Osteocyte (in vitro differentiated cells): ENCODE measurements around the gene B3GALNT2. TPM values are rescaled to one million over a fixed set of nuclear protein-coding genes. Genes with fewer than 3 reads are reported as not detected.
"Not testable (repeated sequence)": the region's sequence is repeated elsewhere in the genome, so short reads cannot be mapped to it uniquely, and the experiment has no call there.

Source experiments
- DNase-seq: peaks from one replicate; pipeline ENCODE4 v3.0.0; 2021; ENCODE audit warnings: mixed read lengths; ENCODE audit not compliant: unreplicated experiment; ENCODE audit errors: extremely low spot score
- H3K27ac Mint-ChIP-seq: one replicate; pipeline ENCODE4 v1.8.0; 2021; ENCODE audit warnings: mild to moderate bottlenecking, mixed read lengths; ENCODE audit not compliant: unreplicated experiment
- H3K27me3 Mint-ChIP-seq: one replicate; pipeline ENCODE4 v1.8.0; 2021; ENCODE audit warnings: mixed read lengths; ENCODE audit not compliant: unreplicated experiment
- H3K36me3 Mint-ChIP-seq: one replicate; pipeline ENCODE4 v1.8.0; 2021; ENCODE audit warnings: mixed read lengths; ENCODE audit not compliant: unreplicated experiment
- H3K4me1 Mint-ChIP-seq: one replicate; pipeline ENCODE4 v1.8.0; 2021; ENCODE audit warnings: mixed read lengths; ENCODE audit not compliant: unreplicated experiment
- H3K4me3 Mint-ChIP-seq: one replicate; pipeline ENCODE4 v1.8.0; 2021; ENCODE audit warnings: mild to moderate bottlenecking, moderate library complexity, mixed read lengths; ENCODE audit not compliant: unreplicated experiment
- H3K9me3 Mint-ChIP-seq: one replicate; pipeline ENCODE4 v1.8.0; 2021; ENCODE audit warnings: mixed read lengths; ENCODE audit not compliant: unreplicated experiment
- long read RNA-seq: library from polyadenylated mRNA; unstranded; transcript quantifications from one replicate; pipeline ENCODE4 v2.0.0, GENCODE V29; 2021
- total RNA-seq: library from RNA; stranded (reverse); gene quantifications from 2 replicates; pipeline ENCODE4 v1.2.1, GENCODE V29; 2021
- TF ChIP-seq, protein P1 (sequence below): fragments of 200-600 bp; sonication (generic); IDR thresholded peaks from 2 replicates; pipeline ENCODE4 v1.5.0; 2021; ENCODE audit warnings: antibody characterized with exemption, mild to moderate bottlenecking, moderate library complexity

B3GALNT2 gene
- 31.3 and 37.3 TPM in 2 replicates for total RNA-seq
- long read RNA-seq, transcript B3GALNT2-202 (12 exons, 2,015 nt), result major isoform, 7 of 12 reads
- long read RNA-seq, partial matches to known transcripts, result 0 of 12 reads
- long read RNA-seq, other reads (novel, unspliced or antisense), result 5 of 12 reads

GRCh38 chr1:235504122-235504493 is at the start of gene B3GALNT2:
B3GALNT2 (minus strand) TSS chr1:235504452; CDS start chr1:235504252, 200 bp downstream.
- Mint-ChIP-seq H3K36me3 (peaks cover 3% of the 10 kb centered on the region), H3K4me1 (peaks cover 23% of the 10 kb centered on the region), H3K27ac (peak within 1 kb of the TSS; percentile 99), H3K27me3 (no peaks in the 10 kb centered on the region), H3K9me3 (no peaks in the 10 kb centered on the region), H3K4me3 (peak within 1 kb of the TSS; percentile 93)
- TF ChIP-seq, protein P1, sequence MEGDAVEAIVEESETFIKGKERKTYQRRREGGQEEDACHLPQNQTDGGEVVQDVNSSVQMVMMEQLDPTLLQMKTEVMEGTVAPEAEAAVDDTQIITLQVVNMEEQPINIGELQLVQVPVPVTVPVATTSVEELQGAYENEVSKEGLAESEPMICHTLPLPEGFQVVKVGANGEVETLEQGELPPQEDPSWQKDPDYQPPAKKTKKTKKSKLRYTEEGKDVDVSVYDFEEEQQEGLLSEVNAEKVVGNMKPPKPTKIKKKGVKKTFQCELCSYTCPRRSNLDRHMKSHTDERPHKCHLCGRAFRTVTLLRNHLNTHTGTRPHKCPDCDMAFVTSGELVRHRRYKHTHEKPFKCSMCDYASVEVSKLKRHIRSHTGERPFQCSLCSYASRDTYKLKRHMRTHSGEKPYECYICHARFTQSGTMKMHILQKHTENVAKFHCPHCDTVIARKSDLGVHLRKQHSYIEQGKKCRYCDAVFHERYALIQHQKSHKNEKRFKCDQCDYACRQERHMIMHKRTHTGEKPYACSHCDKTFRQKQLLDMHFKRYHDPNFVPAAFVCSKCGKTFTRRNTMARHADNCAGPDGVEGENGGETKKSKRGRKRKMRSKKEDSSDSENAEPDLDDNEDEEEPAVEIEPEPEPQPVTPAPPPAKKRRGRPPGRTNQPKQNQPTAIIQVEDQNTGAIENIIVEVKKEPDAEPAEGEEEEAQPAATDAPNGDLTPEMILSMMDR, result no peak
- no peak for DNase-seq

DNA sequence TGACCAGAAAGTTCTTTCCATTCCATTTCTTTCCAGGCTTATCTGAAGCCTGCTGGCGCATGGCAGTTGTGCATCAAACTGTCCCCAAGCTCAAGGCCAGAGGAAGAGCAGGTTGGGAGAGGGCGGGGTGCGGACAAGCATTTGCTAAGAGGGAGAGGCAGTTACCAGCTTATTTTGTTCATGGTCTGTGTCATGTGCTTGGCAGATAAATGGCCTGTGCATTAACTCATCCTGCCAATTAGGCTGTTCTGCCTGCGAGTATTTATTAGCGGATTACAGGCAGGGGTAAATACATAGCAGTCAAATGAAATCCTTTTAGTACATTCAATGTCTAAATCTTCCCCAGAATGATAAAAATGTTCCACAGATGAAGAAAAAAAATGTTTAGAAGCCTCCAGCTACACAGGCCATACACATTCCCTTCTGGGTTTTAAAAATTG is 48.9 kb upstream of the B3GALNT2 start:
- TF ChIP-seq, protein P1, result no peak
- Mint-ChIP-seq H3K27me3 (no peaks in the 10 kb centered on the region), H3K4me1 (no peaks in the 10 kb centered on the region), H3K4me3 (no peak overlapping the region), H3K27ac (no peak overlapping the region), H3K36me3 (no peaks in the 10 kb centered on the region), H3K9me3 (no peaks in the 10 kb centered on the region)
- no peak for DNase-seq

DNA sequence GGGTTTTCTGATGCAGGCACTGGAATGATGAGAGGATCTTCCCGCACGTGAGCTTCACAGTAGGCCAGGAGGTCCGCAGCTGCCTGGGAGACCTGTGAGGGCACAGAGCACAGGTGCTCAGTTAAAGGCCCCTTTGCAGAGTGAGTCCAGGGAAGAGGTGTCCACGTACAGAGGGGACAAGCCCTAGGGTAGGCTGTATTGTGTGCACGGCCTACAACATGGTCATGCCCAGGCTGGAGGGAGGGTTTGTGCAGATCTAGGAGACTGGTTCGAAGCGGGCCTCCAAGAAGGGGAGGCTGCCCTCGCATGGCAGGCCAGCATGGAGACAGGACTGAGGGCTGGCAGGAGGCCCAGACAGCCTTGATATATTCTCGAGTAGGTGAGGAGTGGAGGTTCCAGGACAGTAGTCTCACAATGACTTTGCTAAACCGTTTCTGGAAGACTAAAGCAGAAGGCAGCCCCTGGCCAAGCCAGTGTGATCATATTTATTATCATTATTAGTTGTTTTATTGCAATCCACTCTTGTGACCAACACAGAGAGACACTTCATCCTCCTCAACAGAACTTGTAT is 48.0 kb upstream of the B3GALNT2 start:
- TF ChIP-seq, protein P1, result no peak
- no peak for DNase-seq
- H3K4me3 Mint-ChIP-seq, result no peak overlapping the region
- no peaks in the 10 kb centered on the region for H3K27me3 Mint-ChIP-seq
- no peaks in the 10 kb centered on the region for H3K36me3 Mint-ChIP-seq
- H3K27ac Mint-ChIP-seq, result no peak overlapping the region
- H3K9me3 Mint-ChIP-seq, result no peaks in the 10 kb centered on the region
- no peaks in the 10 kb centered on the region for H3K4me1 Mint-ChIP-seq

DNA sequence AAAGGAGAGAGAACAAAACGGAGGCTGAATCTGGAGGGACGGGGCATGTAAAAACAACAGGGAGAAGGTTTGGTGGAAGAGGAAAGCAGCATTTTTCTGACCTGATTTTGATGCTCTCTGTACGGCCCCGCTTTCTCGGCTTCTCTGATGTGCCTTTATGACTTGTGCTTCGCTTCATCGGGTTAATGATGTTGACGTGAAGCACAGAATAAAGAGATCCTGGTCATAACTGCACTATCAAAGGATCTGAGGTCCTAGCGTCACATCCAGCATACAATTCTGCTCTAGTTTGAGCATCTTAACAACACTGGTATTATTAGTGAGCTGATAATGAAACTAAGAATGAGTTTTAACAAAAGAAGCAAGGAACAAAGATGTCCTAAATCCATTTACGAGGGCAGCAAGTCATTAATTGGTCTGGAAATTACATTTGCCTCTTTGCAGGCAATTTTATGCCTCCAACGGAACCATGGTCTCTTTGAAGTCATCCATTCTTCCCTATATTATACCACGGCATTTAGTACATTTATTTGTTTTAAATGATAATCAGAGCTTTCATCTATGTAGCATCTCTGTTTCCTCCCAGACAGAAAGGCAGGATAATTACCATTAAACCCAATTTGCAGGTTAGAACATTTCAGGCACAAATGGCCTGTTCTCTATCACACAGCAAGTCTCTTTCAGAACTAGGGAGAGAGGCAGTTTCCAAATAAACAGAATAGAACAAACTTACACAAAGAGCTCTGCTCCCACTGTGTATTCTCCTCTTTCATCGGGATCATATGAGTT is 45.3 kb upstream of the B3GALNT2 start:
- TF ChIP-seq, protein P1, result no peak
- no peak overlapping the region for H3K4me3 Mint-ChIP-seq

GRCh38 chr1:235546369-235547155 is 42.3 kb upstream of the B3GALNT2 start:
- not testable (repeated sequence) for H3K4me3 Mint-ChIP-seq, H3K27ac Mint-ChIP-seq, H3K36me3 Mint-ChIP-seq, H3K9me3 Mint-ChIP-seq, DNase-seq, H3K27me3 Mint-ChIP-seq, H3K4me1 Mint-ChIP-seq

More for the DNA sequence above, 45.3 kb upstream of the B3GALNT2 start:
- Mint-ChIP-seq H3K36me3 (no peaks in the 10 kb centered on the region), H3K27ac (no peak overlapping the region), H3K9me3 (no peaks in the 10 kb centered on the region), H3K27me3 (no peaks in the 10 kb centered on the region), H3K4me1 (no peaks in the 10 kb centered on the region)
- DNase-seq, result no peak
